GM19455 (cell line): ENCODE results near the gene RETREG1.
"Not testable (repeated sequence)": the region's sequence is repeated elsewhere in the genome, so short reads cannot be mapped to it uniquely, and the experiment has no call there.

Experiments used
- ATAC-seq: cut with Tn5 transposase; IDR thresholded peaks from one replicate; pipeline ENCODE4 v1.9.1; 2021; ENCODE audit not compliant: unreplicated experiment

RETREG1 gene

DNA sequence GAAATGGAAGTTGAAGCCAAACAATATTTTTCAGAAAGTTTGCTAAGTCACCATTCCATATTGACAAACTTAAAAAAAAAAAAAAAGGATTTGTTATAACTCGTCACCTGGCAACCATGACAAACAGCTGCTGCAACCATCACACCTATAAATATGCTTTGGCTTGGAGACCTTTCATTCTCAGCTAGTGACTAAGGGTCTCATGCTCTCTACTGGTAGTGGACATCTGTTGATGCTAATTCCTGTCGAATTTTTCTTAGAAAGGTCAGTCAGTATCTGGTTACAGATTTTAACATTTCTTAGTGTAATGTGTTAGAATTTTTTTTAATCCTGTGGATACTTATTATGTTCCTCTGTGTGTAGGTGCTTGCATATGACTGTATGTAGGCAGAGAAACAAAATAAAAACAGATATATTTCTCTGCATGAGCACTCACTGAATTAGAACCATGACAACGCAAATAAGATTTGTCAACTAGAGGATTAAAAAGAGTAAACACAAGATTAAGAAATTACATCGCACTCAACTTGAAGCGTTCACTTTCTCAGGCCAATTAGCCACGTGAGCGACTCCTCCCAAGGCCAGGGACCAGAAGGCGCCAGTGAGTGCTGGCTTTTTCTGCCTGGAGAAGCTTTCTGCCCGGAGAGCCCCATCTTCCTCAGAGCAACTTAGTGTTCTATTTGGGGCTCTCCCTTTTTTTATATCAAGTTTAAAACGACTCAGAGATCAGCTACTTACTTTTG, 124.2 kb downstream of the RETREG1 start:
- ATAC-seq, result no peak

DNA sequence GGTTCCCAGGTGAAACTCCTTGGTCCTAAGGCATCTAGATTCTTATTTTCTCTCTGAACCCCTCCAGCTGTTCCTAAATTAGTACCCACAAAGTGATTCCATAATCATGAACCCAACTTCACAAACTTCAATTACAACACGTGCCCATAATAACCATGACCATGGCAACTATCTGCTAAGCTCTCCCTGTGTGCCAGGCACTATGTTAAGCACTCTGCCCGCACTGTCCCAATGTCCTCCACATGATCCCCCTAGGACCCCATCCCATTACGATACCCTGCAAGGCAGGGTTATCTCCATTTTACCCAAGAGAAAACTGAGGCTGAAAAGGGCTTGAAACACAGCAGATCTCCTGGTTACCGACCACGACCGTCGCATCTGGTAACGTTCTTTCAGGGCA, 125.9 kb downstream of the RETREG1 start:
- no peak for ATAC-seq

- no peak for ATAC-seq
Measured at GRCh38 chr5:16489322-16489791, 127.4 kb downstream of the RETREG1 start.

DNA sequence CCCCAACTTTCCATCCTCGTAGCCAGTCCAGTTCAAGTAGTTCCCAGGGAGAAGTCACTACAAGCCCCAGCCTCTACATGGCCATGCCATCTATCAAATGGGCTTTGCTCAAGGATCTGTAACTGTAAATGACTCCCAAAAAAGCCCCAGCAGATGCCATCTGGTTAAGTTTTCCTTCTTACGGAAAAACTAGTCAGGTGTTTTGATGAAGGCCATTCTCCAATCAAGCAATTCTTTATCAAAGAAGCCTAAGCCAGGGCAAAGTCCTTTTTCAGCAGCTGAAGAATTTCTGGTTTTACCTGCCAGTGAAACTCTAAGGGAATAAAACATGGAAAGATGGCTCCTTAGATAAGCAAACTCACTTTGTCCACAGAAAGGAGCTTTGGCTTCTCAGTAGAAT, 129.3 kb downstream of the RETREG1 start:
- no peak for ATAC-seq

- no peak for ATAC-seq
Measured at GRCh38 chr5:16486711-16487111, 130.1 kb downstream of the RETREG1 start.

DNA sequence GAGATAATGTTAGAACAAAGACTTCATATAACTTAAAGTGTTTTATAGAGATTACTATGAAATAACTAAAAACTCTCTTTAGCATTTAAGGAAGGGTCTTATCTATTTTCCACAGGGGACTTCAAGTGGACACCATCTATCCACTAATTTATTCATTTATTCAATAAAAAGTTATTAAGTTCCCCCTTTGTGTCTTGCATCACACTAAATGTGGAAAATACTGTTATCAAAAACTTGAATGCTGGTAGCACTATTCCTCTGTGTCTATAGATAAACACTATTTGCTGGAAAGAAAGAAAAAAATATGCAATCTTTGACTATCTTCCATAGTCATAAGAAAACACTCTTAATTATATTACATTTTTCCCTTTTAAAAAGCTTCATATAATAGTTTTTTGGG, 131.1 kb downstream of the RETREG1 start:
- no peak for ATAC-seq

GRCh38 chr5:16484081-16484480, 132.7 kb downstream of the RETREG1 start:
- no peak for ATAC-seq

- no peak for ATAC-seq
Measured at GRCh38 chr5:16483361-16483760, 133.4 kb downstream of the RETREG1 start.

DNA sequence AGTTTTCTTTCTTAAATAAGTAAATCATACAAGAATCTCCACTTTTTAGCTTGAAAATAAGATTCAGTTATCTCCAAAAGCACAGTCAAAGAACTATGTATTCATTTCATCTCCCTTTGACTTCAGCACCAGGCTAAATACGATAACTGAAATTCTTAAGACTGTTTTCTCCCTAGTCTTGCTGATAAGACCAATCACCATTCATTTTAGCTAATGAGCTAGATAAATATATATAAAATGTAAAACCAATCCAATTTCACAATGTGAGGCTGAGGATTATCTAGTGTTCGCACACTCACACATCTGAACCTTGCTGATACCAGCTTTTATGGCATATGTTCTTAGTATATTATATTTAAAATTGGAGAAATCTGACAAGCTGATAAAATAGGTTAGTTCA, 133.9 kb downstream of the RETREG1 start:
- ATAC-seq, result no peak

GRCh38 chr5:16480821-16481538, 135.8 kb downstream of the RETREG1 start:
- ATAC-seq, result no peak

GRCh38 chr5:16480144-16480543, 136.7 kb downstream of the RETREG1 start:
- ATAC-seq, result no peak

DNA sequence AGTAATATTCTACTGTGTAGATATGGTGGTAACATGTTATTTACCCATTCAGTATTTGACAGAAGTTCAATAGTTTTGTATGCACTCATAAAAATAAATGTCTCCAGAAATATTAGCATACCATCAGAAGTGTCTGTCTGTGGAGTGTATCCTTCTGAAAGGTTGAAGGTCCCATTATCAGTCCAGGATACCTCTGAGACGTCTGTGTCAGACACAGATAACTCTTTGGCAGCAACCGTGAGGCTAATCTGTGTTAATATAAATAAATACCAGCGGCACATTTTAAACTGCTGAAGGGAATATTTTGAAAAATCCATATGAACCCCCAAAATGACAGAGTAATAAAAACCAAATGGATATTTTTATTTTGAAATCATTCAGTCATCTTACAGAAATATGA, 139.3 kb downstream of the RETREG1 start:
- no peak for ATAC-seq

DNA sequence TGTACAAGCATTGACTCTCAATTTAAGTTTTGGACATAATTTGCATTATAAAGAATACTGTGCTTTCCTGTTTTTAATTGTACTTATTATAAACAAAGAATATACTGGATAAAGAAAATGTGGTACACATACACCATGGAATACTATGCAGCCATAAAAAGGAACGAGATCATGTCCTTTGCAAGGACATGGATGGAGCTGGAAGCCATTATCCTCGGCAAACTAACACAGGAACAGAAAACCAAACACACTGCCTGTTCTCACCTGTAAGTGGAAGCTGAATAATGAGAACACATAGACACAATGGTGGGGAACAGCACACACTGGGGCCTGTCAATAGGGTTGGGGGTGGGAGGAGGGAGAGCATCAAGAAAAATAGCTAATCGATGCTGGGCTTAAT, 140.4 kb downstream of the RETREG1 start:
- ATAC-seq, result not testable (repeated sequence)

DNA sequence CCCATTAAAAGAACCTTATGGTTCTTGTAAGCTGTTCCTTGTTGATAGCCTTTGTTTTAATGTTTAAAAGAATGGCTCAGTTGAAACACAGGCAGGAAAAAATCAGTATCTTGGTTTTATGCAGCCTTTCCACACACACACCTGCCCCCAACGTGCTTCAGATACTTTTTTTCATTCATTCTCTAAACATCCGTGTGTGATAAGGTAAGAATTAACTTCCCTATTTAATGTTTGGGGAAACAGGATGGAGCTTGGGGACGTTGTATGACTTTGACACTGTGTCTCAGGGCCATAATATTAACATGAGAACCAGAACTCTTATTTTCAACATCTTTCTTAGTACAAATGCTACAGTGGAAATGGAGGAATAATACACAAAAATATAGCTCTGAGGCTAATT, 145.4 kb downstream of the RETREG1 start:
- no peak for ATAC-seq

DNA sequence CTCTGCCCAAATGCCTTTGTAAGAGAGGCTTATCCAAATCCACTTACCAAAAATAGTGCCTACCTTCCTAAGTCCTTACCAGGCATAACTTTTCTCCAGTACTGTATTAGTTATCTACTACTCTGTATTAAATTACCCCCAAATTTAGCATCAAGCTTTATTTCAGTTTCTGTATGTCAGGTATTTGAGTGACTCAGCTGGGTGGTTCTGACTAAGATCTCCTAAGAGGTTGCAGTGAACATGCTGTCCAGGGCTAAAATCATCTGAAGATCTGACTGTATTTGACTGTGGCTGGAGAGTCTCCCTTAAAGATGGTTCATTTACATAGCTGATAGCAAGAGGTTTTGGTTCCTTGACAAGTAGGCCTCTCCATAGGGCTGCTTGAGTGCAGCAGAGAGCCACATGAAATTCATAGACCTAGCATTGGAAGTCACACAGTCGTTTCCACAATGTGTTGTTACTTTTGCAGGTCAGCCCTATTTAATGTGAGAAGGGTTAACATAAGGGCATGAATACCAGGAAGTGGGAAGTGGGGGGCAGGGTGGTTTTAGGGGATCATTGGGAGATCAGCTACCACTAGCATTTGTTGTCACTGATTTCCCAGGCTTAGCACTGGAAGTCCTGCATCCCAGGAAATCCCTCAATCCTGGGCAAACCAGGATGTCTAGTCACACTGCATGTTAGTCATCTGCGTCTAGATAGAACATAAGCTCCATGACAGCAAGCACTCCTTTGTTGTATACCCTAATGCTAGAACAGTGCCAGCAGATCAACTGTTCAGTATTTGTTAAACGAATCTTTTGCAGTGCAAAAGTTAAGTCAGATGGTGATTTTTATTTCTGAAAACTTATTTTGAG, 149.2 kb downstream of the RETREG1 start:
- ATAC-seq, result peak; percentile 63

DNA sequence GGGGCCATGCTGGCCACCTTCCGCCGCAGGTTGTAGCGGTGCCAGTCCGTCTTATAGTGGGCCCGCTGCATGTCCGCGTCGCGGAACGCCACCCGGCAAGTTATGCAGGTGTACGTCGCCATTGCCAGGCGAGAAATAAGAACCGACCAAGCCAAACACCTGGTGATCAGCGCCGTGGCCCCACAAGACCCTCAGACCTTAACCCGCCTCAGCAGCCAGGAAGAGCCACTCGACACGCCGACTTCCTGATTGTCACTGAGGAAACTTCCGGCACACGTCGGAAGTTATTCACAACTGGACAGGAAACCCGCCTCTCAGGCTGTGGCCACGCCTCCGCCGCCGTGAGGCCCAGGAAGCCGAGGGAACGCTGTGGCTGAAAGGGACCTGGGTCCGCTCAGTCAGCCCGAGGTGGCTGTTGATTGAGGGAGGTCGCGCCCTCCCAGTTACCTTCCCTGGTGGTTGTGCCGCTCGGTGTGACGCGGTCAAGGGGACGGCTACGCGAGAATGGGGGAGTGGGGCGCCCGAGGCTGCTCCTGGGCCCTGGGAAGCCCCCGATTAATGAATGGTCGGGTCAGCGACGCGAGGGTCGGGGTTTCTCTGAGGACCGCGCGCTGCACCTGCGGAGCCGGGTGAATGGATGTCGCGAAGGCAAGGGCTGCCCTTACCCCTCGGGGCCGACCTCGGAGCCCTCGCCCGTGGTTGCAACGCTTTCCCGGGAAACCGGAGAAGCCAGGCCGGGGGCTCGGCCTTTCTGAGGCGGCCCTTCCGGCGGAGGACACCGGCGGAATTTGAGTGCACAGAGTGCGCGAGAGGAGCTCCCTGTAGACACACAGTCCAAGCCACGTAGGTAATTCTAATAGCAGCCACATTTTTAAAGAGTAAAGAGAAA, 151.0 kb downstream of the RETREG1 start, which contains the start of gene ZNF622:
Gene ZNF622 (minus strand): TSS at position 257 of the 889 bp plus-strand sequence. CDS start 135 bp downstream, at position 122.
- peak; percentile 86 for ATAC-seq

GRCh38 chr5:16464664-16465543, 151.9 kb downstream of the RETREG1 start:
- no peak for ATAC-seq

DNA sequence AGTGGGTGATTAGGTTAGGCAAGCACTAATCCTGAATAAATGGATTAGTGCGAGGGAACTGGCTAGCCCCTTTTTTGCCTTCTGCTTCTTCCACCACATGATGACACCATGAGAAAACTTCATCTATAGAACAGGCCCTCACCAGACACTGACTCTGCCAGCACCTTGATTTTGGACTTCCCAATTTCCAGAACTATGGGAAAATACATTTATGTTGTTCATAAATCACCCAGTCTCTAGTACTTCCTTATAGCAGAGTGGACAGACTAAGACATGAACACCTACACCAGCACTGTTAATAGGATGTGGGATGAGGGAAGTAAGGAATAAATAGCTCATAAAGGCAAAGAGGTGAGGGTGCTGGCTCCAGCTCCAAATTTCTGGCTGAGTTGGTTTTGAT, 152.6 kb downstream of the RETREG1 start:
- no peak for ATAC-seq

- no peak for ATAC-seq
Measured at GRCh38 chr5:16461782-16462181, 155.0 kb downstream of the RETREG1 start.
